Measurements from ENCODE around the gene BNIP1.

Gene BNIP1

GRCh38 chr5:173103411-173103810 lies 40.9 kb upstream of the BNIP1 start:
- no peak for TF ChIP-seq CSDC2 (CRISPR knock-in tag; IDR thresholded peaks at IDR 0.05)
- no peak for TF ChIP-seq GLIS3 (CRISPR knock-in tag; IDR thresholded peaks at IDR 0.05)
- TF ChIP-seq PPARA (CRISPR knock-in tag; IDR thresholded peaks at IDR 0.05; ENCODE audit: borderline replicate concordance): no peak
- ATAC-seq: no peak

- TF ChIP-seq RARB (CRISPR knock-in tag; IDR thresholded peaks at IDR 0.05) (no peak), BACH2 (CRISPR knock-in tag; IDR thresholded peaks at IDR 0.05; ENCODE audit: borderline replicate concordance) (no peak), ZFP30 (CRISPR knock-in tag; IDR thresholded peaks at IDR 0.05) (no peak), TCF4 (CRISPR knock-in tag; IDR thresholded peaks at IDR 0.05; ENCODE audit: borderline replicate concordance) (no peak), SNAI2 (CRISPR knock-in tag; IDR thresholded peaks at IDR 0.05) (no peak), ZNF8 (CRISPR knock-in tag; IDR thresholded peaks at IDR 0.05) (no peak), ARNTL (CRISPR knock-in tag; IDR thresholded peaks at IDR 0.05; ENCODE audit: borderline replicate concordance, low read depth) (no peak), OSR1 (CRISPR knock-in tag; IDR thresholded peaks at IDR 0.05) (no peak), CSRNP3 (CRISPR knock-in tag; IDR thresholded peaks at IDR 0.05) (no peak), ZNF70 (CRISPR knock-in tag; IDR thresholded peaks at IDR 0.05) (no peak), ZFP3 (CRISPR knock-in tag; IDR thresholded peaks at IDR 0.05) (no peak)
- ATAC-seq: no peak
Observed at GRCh38 chr5:173108914-173109313, 35.4 kb upstream of the BNIP1 start.

GRCh38 chr5:173114536-173114935 lies 29.8 kb upstream of the BNIP1 start:
- no peak for ATAC-seq
- TF ChIP-seq GLIS3 (CRISPR knock-in tag; IDR thresholded peaks at IDR 0.05) (no peak), ZNF70 (CRISPR knock-in tag; IDR thresholded peaks at IDR 0.05) (no peak), ZC3H10 (CRISPR knock-in tag; IDR thresholded peaks at IDR 0.05) (no peak), SNAI2 (CRISPR knock-in tag; IDR thresholded peaks at IDR 0.05) (no peak), CSRNP3 (CRISPR knock-in tag; IDR thresholded peaks at IDR 0.05) (no peak), ESRRG (CRISPR knock-in tag; IDR thresholded peaks at IDR 0.05) (no peak), ZNF565 (CRISPR knock-in tag; conservative IDR thresholded peaks at IDR 0.05; ENCODE audit: low read depth) (no peak), ZFP3 (CRISPR knock-in tag; IDR thresholded peaks at IDR 0.05) (no peak), OSR1 (CRISPR knock-in tag; IDR thresholded peaks at IDR 0.05) (no peak), TOX (CRISPR knock-in tag; IDR thresholded peaks at IDR 0.05; ENCODE audit: borderline replicate concordance) (no peak), PATZ1 (CRISPR knock-in tag; IDR thresholded peaks at IDR 0.05; ENCODE audit: borderline replicate concordance) (no peak), BACH2 (CRISPR knock-in tag; IDR thresholded peaks at IDR 0.05; ENCODE audit: borderline replicate concordance) (no peak), TSHZ2 (CRISPR knock-in tag; IDR thresholded peaks at IDR 0.05) (no peak)

- ATAC-seq: no peak
- TF ChIP-seq ZC3H10 (CRISPR knock-in tag; IDR thresholded peaks at IDR 0.05): no peak
- no peak for TF ChIP-seq ISL1 (CRISPR knock-in tag; IDR thresholded peaks at IDR 0.05)
- no peak for TF ChIP-seq CREB5 (CRISPR knock-in tag; IDR thresholded peaks at IDR 0.05; ENCODE audit: low read depth)
- TF ChIP-seq TSHZ2 (CRISPR knock-in tag; IDR thresholded peaks at IDR 0.05): no peak
- TF ChIP-seq PPARA (CRISPR knock-in tag; IDR thresholded peaks at IDR 0.05; ENCODE audit: borderline replicate concordance): no peak
- no peak for TF ChIP-seq GLIS3 (CRISPR knock-in tag; IDR thresholded peaks at IDR 0.05)
- TF ChIP-seq ZFP30 (CRISPR knock-in tag; IDR thresholded peaks at IDR 0.05): no peak
- TF ChIP-seq OSR1 (CRISPR knock-in tag; IDR thresholded peaks at IDR 0.05): no peak
- no peak for TF ChIP-seq ARNTL (CRISPR knock-in tag; IDR thresholded peaks at IDR 0.05; ENCODE audit: borderline replicate concordance, low read depth)
- no peak for TF ChIP-seq POU6F1 (CRISPR knock-in tag; IDR thresholded peaks at IDR 0.05; ENCODE audit: borderline replicate concordance, low read depth)
- no peak for TF ChIP-seq TOX (CRISPR knock-in tag; IDR thresholded peaks at IDR 0.05; ENCODE audit: borderline replicate concordance)
Observed at GRCh38 chr5:173119719-173120118, 24.6 kb upstream of the BNIP1 start.
